Body of pancreas (tissue), 4 donors: ENCODE data around the gene PCK1. TPM values are rescaled to one million over a fixed set of nuclear protein-coding genes. Genes with fewer than 3 reads are reported as not detected.
A peak's percentile ranks its signal among the peaks of the same experiment; 100 is the strongest.

Experiments
- ATAC-seq: fragments of 150-250 bp; one replicate; pipeline ENCODE4 v1.9.1; 2016
- DNase-seq, 4 donors: peaks; one replicate each; pipeline ENCODE4 v3.0.0-alpha.2; 2019
- H3K27ac ChIP-seq, 4 donors: fragments of 200-600 bp; sonication (generic); 1 replicate in 3 of 4; 2 replicates in 1 of 4; pipeline versions ENCODE4 v1.5.1 to v1.6.1; 2016 to 2019; ENCODE audit warnings: mild to moderate bottlenecking in 1 of 4, mixed read lengths in 1 of 4, moderate library complexity in 1 of 4
- H3K27me3 ChIP-seq, 2 donors: fragments of 200-600 bp; sonication (generic); one replicate each; pipeline ENCODE4 v1.6.0; 2016; ENCODE audit warnings: mild to moderate bottlenecking in 1 of 2
- H3K36me3 ChIP-seq, 2 donors: fragments of 200-600 bp; sonication (generic); replicated peaks in 1 of 2; 2 replicates each; pipeline ENCODE4 v1.5.1; 2016; ENCODE audit warnings: low read depth in 2 of 2; ENCODE audit not compliant: insufficient read depth in 1 of 2
- H3K4me1 ChIP-seq: fragments of 200-600 bp; sonication (generic); one replicate; pipeline ENCODE4 v1.6.0; 2016
- H3K4me3 ChIP-seq, 2 donors: fragments of 200-600 bp; sonication (generic); 1 replicate in 1 of 2; 2 replicates in 1 of 2; pipeline ENCODE4 v1.5.1; 2016 to 2019
- H3K9me3 ChIP-seq, 3 donors: fragments of 200-600 bp; sonication (generic); 1 replicate in 2 of 3; 2 replicates in 1 of 3; pipeline ENCODE4 v1.5.1; 2016
- POLR2A ChIP-seq, 3 donors: fragments of 450-650 bp; IDR thresholded peaks; one replicate each; pipeline ENCODE4 v1.6.1; 2016; ENCODE audit warnings: antibody characterized with exemption in 3 of 3, mild to moderate bottlenecking in 2 of 3
- WGBS, 2 donors: methylation state at CpG; one replicate each; pipeline ENCODE4 v1.1.5; 2017; 5-methylcytosine and 5-hydroxymethylcytosine counted together
- intact Hi-C: fragments of 100-400 bp; cut with DNase I; formaldehyde crosslinking; loops from one replicate; pipeline ENCODE4 v1.15.1; 2023
- total RNA-seq, 2 donors: library from RNA; depleted of rRNA; stranded (reverse); fragments of >200 nt; gene quantifications; one replicate each; pipeline ENCODE4 v1.1.0, GENCODE V29; 2016
- TF ChIP-seq, protein P1 (sequence below), 7 experiments: fragments of 450-650 bp in 4 of 7; fragments of 200-600 bp in 3 of 7; sonication (generic) in 3 of 7; IDR thresholded peaks; one replicate each; pipeline ENCODE4 v1.5.1; 2016 to 2019; ENCODE audit warnings: antibody characterized with exemption in 7 of 7

PCK1 gene
- total RNA-seq, 2 donors from 2014 or later: 14.3 to 33.3 TPM

- intact Hi-C loops: no loop called here
- no peak overlapping the region for H3K27ac ChIP-seq
- H3K27me3 ChIP-seq: peaks cover 0 to 7% of the 10 kb centered on the region in 2 donors
- 41 to 51% methylated on average over 15 to 17 of the region's 17 CpGs for WGBS, 2 donors
- no peak for DNase-seq
- no peak overlapping the region for H3K4me3 ChIP-seq
- no peaks in the 10 kb centered on the region for H3K9me3 ChIP-seq
- TF ChIP-seq POLR2A (IDR thresholded peaks at IDR 0.05): no peak
- TF ChIP-seq, protein P1, sequence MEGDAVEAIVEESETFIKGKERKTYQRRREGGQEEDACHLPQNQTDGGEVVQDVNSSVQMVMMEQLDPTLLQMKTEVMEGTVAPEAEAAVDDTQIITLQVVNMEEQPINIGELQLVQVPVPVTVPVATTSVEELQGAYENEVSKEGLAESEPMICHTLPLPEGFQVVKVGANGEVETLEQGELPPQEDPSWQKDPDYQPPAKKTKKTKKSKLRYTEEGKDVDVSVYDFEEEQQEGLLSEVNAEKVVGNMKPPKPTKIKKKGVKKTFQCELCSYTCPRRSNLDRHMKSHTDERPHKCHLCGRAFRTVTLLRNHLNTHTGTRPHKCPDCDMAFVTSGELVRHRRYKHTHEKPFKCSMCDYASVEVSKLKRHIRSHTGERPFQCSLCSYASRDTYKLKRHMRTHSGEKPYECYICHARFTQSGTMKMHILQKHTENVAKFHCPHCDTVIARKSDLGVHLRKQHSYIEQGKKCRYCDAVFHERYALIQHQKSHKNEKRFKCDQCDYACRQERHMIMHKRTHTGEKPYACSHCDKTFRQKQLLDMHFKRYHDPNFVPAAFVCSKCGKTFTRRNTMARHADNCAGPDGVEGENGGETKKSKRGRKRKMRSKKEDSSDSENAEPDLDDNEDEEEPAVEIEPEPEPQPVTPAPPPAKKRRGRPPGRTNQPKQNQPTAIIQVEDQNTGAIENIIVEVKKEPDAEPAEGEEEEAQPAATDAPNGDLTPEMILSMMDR (IDR thresholded peaks at IDR 0.05): no peak
- ATAC-seq: no peak
- peaks cover 8% of the 10 kb centered on the region for H3K4me1 ChIP-seq
- H3K36me3 ChIP-seq: no peaks in the 10 kb centered on the region
These were observed 32.4 kb downstream of the PCK1 start for GRCh38 chr20:57593134-57593886.

GRCh38 chr20:57594092-57594951, 33.4 kb downstream of the PCK1 start:
- no peak overlapping the region for H3K4me3 ChIP-seq
- H3K9me3 ChIP-seq: no peaks in the 10 kb centered on the region
- no peaks in the 10 kb centered on the region for H3K36me3 ChIP-seq
- H3K27me3 ChIP-seq: peaks cover 0 to 7% of the 10 kb centered on the region in 2 donors
- 27 to 28% methylated on average over 19 to 27 of the region's 27 CpGs for WGBS, 2 donors
- intact Hi-C loops: loop anchor here (2.0 kb wide), 1 partner anchor 78 kb away; no protein-coding TSS in a partner anchor
- TF ChIP-seq, protein P1 (IDR thresholded peaks at IDR 0.05): peak; percentile 57 to 85 (median 71)
- no peak for TF ChIP-seq POLR2A (IDR thresholded peaks at IDR 0.05)
- no peak overlapping the region for H3K27ac ChIP-seq
- H3K4me1 ChIP-seq: peaks cover 8% of the 10 kb centered on the region
- ATAC-seq (peak; percentile 34), DNase-seq (peak; percentile 41 to 67 (median 56))

GRCh38 chr20:57595041-57596030, 34.4 kb downstream of the PCK1 start:
- no peaks in the 10 kb centered on the region for H3K36me3 ChIP-seq
- 62 to 73% methylated on average over 10 to 25 of the region's 25 CpGs for WGBS, 2 donors
- H3K27ac ChIP-seq: no peak overlapping the region
- intact Hi-C loops: loop anchor here (2.0 to 5.0 kb wide), 3 partner anchors 79 to 617 kb away; no protein-coding TSS in a partner anchor
- peaks cover 0 to 7% of the 10 kb centered on the region in 2 donors for H3K27me3 ChIP-seq
- no peaks in the 10 kb centered on the region for H3K9me3 ChIP-seq
- ATAC-seq (no peak), DNase-seq (no peak)
- TF ChIP-seq POLR2A (IDR thresholded peaks at IDR 0.05): no peak
- TF ChIP-seq, protein P1 (IDR thresholded peaks at IDR 0.05): no peak
- no peak overlapping the region for H3K4me3 ChIP-seq
- peaks cover 8% of the 10 kb centered on the region for H3K4me1 ChIP-seq

DNA sequence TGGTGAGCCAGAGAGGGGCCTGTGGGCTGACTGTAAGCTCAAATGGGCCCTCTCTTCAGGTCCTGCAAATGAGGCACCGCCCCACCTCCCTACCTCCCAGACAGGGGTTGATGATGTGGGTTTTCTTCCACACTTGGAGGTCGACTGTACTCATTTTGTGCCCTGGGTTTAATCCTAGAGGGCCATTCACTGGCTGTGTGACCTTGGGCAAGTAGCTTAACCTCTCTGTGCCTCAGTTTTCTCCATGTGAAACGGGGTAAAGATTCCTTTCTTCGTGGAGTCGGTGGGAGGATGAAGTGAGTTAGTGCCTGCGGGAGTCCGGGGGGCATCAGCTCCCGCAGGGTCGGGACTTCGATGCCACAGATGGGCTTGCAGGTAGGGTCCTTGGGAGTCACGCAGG, 35.4 kb downstream of the PCK1 start:
- intact Hi-C loops: loop anchor here (5.0 kb wide), 2 partner anchors 601 to 616 kb away; no protein-coding TSS in a partner anchor
- Histone ChIP-seq H3K27ac (no peak overlapping the region), H3K4me1 (peaks cover 8% of the 10 kb centered on the region), H3K4me3 (no peak overlapping the region), H3K9me3 (no peaks in the 10 kb centered on the region), H3K27me3 (peaks cover 0 to 7% of the 10 kb centered on the region in 2 donors), H3K36me3 (no peaks in the 10 kb centered on the region)
- DNase-seq (no peak), ATAC-seq (no peak)
- 39 to 52% methylated on average over 9 to 11 of the region's 11 CpGs for WGBS, 2 donors
- TF ChIP-seq POLR2A (IDR thresholded peaks at IDR 0.05): no peak
- TF ChIP-seq, protein P1 (IDR thresholded peaks at IDR 0.05): no peak
